ENCODE results near the gene NDUFS1.
"Not testable (repeated sequence)": the region's sequence is repeated elsewhere in the genome, so short reads cannot be mapped to it uniquely, and the experiment has no call there.

Gene NDUFS1

GRCh38 chr2:206159346-206160124, at the start of gene NDUFS1, which contains the start of gene EEF1B2:
NDUFS1 (minus strand) TSS chr2:206159444; CDS start chr2:206153678, 5,766 bp downstream.
EEF1B2 (plus strand) TSS chr2:206159895; CDS start chr2:206159980, 85 bp downstream.
- peak; percentile 93 for DNase-seq

- DNase-seq, result no peak
These were observed 49.7 kb upstream of the NDUFS1 start for GRCh38 chr2:206208900-206209299.

GRCh38 chr2:206207316-206207715, 48.1 kb upstream of the NDUFS1 start:
- DNase-seq, result not testable (repeated sequence)

- DNase-seq, result no peak
These were observed 45.5 kb upstream of the NDUFS1 start for GRCh38 chr2:206204710-206205109.

- no peak for DNase-seq
These were observed 44.1 kb upstream of the NDUFS1 start for GRCh38 chr2:206203331-206203730.

- DNase-seq, result no peak
These were observed 43.2 kb upstream of the NDUFS1 start for GRCh38 chr2:206202446-206202845.

GRCh38 chr2:206201075-206201848, 42.0 kb upstream of the NDUFS1 start:
- no peak for DNase-seq

- DNase-seq, result no peak
These were observed 39.4 kb upstream of the NDUFS1 start for GRCh38 chr2:206198677-206199076.

- no peak for DNase-seq
These were observed 34.6 kb upstream of the NDUFS1 start for GRCh38 chr2:206193671-206194357.

GRCh38 chr2:206192157-206192556, 32.9 kb upstream of the NDUFS1 start:
- DNase-seq, result no peak

GRCh38 chr2:206190689-206191088, 31.4 kb upstream of the NDUFS1 start:
- DNase-seq, result no peak

GRCh38 chr2:206190111-206190510, 30.9 kb upstream of the NDUFS1 start:
- DNase-seq, result no peak

GRCh38 chr2:206189691-206190090, 30.4 kb upstream of the NDUFS1 start:
- DNase-seq, result no peak

GRCh38 chr2:206181526-206181925, 22.3 kb upstream of the NDUFS1 start:
- not testable (repeated sequence) for DNase-seq

- no peak for DNase-seq
These were observed 17.7 kb upstream of the NDUFS1 start for GRCh38 chr2:206176901-206177300.

- DNase-seq, result no peak
These were observed 16.9 kb upstream of the NDUFS1 start for GRCh38 chr2:206176121-206176520.

GRCh38 chr2:206173147-206173546, 13.9 kb upstream of the NDUFS1 start:
- no peak for DNase-seq

GRCh38 chr2:206171624-206172397, 12.6 kb upstream of the NDUFS1 start:
- not testable (repeated sequence) for DNase-seq

GRCh38 chr2:206168230-206168629, 9.0 kb upstream of the NDUFS1 start:
- DNase-seq, result not testable (repeated sequence)

- no peak for DNase-seq
These were observed 5.1 kb upstream of the NDUFS1 start for GRCh38 chr2:206164261-206164862.

- no peak for DNase-seq
These were observed 4.1 kb upstream of the NDUFS1 start for GRCh38 chr2:206163251-206163880.

- DNase-seq, result not testable (repeated sequence)
These were observed 3.2 kb upstream of the NDUFS1 start for GRCh38 chr2:206162401-206162800.

Measured in NCI-H1092 treated with DMSO at 0.1 percent for 48 hours (cell line).